Measurements from ENCODE around the gene EIF5. TPM values are rescaled to one million over a fixed set of nuclear protein-coding genes. Genes with fewer than 3 reads are reported as not detected.

EIF5 gene
- total RNA-seq, 1 experiment from 2014 or later, result 356 TPM

GRCh38 chr14:103316721-103317121, 17.3 kb upstream of the EIF5 start:
- Histone ChIP-seq H3K9me3 (ENCODE audit: control insufficient read depth, low read depth, low read length) (no peaks in the 10 kb centered on the region), H3K79me1 (ENCODE audit: insufficient read depth, low read depth, low read length, poor library complexity, severe bottlenecking) (no peaks in the 10 kb centered on the region), H2BK120ac (ENCODE audit: low read depth, low read length, poor library complexity, severe bottlenecking) (no peak overlapping the region), H2AFZ (ENCODE audit: low read length) (no peak overlapping the region), H3K27ac (ENCODE audit: insufficient read length, low read depth, low read length) (no peak overlapping the region), H3K23ac (ENCODE audit: insufficient read length, low read depth, low read length) (no peak overlapping the region), H3K4me2 (ENCODE audit: insufficient read depth, insufficient read length, low read length) (no peak overlapping the region), H3K18ac (ENCODE audit: insufficient read length, low read depth, low read length) (no peak overlapping the region), H2BK5ac (ENCODE audit: insufficient read length, low read length) (no peak overlapping the region), H3K14ac (ENCODE audit: insufficient read depth, low read length) (no peak overlapping the region), H3K9ac (ENCODE audit: extremely low read depth, insufficient read length, low read length) (no peak overlapping the region), H4K5ac (ENCODE audit: insufficient read length, low read depth, low read length) (no peak overlapping the region), H2BK15ac (ENCODE audit: low read depth, low read length) (no peak overlapping the region), H3K56ac (ENCODE audit: insufficient read length, low read depth, low read length) (no peak overlapping the region), H2BK12ac (ENCODE audit: insufficient read length, low read depth, low read length) (no peak overlapping the region), H3K4me1 (ENCODE audit: insufficient read depth, low read length) (peaks cover 7% of the 10 kb centered on the region), H3T11ph (ENCODE audit: low read length) (no peak overlapping the region), H2AK5ac (ENCODE audit: insufficient read length, low read length) (no peak overlapping the region), H3K27me3 (ENCODE audit: insufficient read depth, low read length) (no peaks in the 10 kb centered on the region), H4K20me1 (ENCODE audit: control insufficient read depth, insufficient read depth, insufficient read length) (no peaks in the 10 kb centered on the region), H2BK20ac (ENCODE audit: low read depth, low read length, poor library complexity, severe bottlenecking) (no peak overlapping the region), H4K8ac (replicated peaks; ENCODE audit: insufficient read length, low read depth, low read length) (no peak overlapping the region), H3K23me2 (ENCODE audit: insufficient read length, low read depth, low read length, poor library complexity, severe bottlenecking) (no peaks in the 10 kb centered on the region), H4K91ac (ENCODE audit: insufficient read length, low read depth, low read length) (no peak overlapping the region), H3K4ac (ENCODE audit: low read depth, low read length) (no peak overlapping the region), H3K79me2 (ENCODE audit: insufficient read depth, low read length) (no peaks in the 10 kb centered on the region)
- no CpG with 5 or more reads among the region's 16 CpGs for WGBS (ENCODE audit: extremely low coverage, insufficient read length, low lambda C conversion rate)
- H3K4me1 Mint-ChIP-seq, result peaks cover 27 to 34% of the 10 kb centered on the region in 2 experiments
- no peaks in the 10 kb centered on the region for H3K36me3 Mint-ChIP-seq (ENCODE audit: insufficient read depth in 1 of 3, low read depth in 3 of 3)
- peak; percentile 68 for DNase-seq
- H3K27ac Mint-ChIP-seq, result peak overlapping the region in 2 of 3 experiments; percentile 8 to 25; a peak in 3 of 7 replicates
- no peak overlapping the region; a peak in 1 of 5 replicates for H3K4me3 Mint-ChIP-seq
- H3K9me3 Mint-ChIP-seq, result no peaks in the 10 kb centered on the region; a peak in 1 of 5 replicates
- no peaks in the 10 kb centered on the region; the same call in 1 of the 2 replicates for H3K27me3 Mint-ChIP-seq (ENCODE audit: low read depth)
- TF ChIP-seq CTCF (conservative IDR thresholded peaks at IDR 0.05), result no peak

All from H9 (cell line).